ENCODE measurements around the gene ZNF17.

ZNF17 gene

DNA sequence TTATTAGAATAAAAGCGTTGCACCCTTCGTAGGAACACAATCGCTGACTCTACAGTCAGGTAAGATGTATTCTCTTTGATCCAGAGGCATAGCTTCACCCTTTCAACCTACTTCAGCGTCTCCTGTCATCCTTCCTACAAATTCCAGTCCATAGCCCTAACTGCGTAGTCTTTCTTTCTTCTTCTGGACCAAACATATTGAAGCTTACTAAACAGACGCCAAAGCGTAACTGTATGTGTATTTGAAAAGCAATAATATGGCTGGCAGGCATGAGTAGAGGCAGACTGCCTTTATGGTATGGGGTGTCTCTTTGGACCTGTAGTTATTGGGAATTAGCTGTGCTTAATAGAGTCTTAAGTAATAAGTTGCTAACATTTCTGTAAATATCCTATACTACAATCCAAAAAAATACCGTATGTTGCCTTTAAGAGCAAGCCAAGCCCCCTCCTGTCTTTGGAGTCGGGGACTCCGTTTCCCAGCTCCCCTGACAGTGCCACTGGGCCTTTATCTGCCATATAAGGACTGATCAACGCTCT is 21.7 kb upstream of the ZNF17 start:
- Histone ChIP-seq H3K36me3 (ENCODE audit: control insufficient read depth, insufficient read depth, low read length) (peaks cover 5% of the 10 kb centered on the region), H3K27me3 (ENCODE audit: control insufficient read depth, insufficient read depth, low read length) (no peaks in the 10 kb centered on the region), H3K27ac (ENCODE audit: low read depth, low read length) (peak overlapping the region; percentile 90), H3K4me3 (ENCODE audit: low read length) (peak overlapping the region; percentile 98), H3K9ac (ENCODE audit: low read length) (peak overlapping the region; percentile 16), H3K4me1 (ENCODE audit: control insufficient read depth, insufficient read depth, low read length) (no peaks in the 10 kb centered on the region)

DNA sequence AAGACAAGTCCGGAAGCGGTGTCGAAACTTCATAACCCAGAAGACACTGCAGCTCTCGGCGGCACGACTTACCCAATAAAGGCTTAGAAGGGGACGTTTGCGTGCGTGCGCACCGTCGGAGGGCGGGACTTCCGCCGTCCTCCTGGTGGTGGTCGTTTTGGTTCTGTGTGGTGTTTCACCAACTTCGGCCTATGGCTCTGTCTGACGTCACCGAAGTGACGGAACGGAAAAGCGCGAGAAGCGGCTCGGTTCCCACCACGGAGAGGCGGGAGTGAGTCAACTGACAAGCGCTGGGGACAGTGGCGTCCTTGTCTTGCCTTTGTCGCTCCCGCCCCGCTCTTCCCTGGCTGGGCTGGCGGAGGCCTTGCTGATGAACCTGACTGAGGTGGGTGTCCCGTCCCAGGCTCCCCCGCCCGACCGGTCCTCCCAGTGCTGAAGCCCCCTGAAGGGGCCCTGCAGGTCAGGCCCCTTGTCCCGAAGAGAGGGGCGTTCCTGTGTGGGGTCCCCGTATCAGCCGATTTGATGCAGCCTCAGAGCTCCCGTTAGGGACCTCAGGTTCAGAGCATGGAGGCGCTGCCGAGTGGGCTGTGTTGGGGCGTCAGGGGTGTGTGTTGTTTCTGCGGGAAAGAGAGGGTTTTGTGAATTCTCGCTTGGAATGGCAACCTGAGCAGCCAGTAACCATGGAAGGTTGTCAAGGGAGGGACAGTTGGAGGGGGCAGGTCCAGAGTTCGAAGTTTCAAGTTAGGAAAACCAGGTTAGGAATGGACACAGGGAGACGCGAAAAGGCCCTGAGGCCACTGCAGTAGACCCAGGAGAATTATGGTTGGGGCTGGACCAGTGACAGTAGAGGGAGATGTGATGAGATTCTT is 21.0 kb upstream of the ZNF17 start, which contains the start of gene ZNF548:
Gene ZNF548, plus strand, starts transcription at position 125 of the 869 bp plus-strand sequence. Its CDS starts 246 bp downstream, at position 371.
- no peaks in the 10 kb centered on the region for H3K27me3 ChIP-seq (ENCODE audit: control insufficient read depth, insufficient read depth, low read length)
- peak within 1 kb of the TSS; percentile 90 for H3K27ac ChIP-seq (ENCODE audit: low read depth, low read length)
- H3K36me3 ChIP-seq (ENCODE audit: control insufficient read depth, insufficient read depth, low read length): peaks cover 8% of the 10 kb centered on the region
- H3K4me1 ChIP-seq (ENCODE audit: control insufficient read depth, insufficient read depth, low read length): no peaks in the 10 kb centered on the region
- H3K4me3 ChIP-seq (ENCODE audit: low read length): peak within 1 kb of the TSS; percentile 98
- H3K9ac ChIP-seq (ENCODE audit: low read length): peak within 1 kb of the TSS; percentile 95

DNA sequence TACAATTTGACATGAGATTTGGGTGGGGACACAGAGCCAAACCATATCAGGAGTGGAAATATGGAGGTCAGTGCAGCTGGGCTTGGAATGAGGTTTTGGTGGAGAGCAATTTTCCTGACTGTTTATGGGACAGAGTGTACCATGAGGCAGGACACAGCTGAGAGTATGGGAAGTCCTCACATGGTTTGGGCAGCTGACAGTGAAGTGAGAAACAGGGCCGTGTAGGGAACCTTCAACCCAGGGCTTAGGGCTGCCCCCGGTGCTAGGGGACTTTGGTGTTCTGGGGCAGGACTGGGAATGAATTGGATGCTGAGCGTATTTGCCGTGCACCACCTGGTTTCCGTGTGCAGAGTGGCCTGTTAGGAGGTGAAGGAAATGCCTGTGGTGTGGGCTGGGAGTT is 15.3 kb upstream of the ZNF17 start:
- Histone ChIP-seq H3K27me3 (ENCODE audit: control insufficient read depth, insufficient read depth, low read length) (no peaks in the 10 kb centered on the region), H3K4me1 (ENCODE audit: control insufficient read depth, insufficient read depth, low read length) (no peaks in the 10 kb centered on the region), H3K27ac (ENCODE audit: low read depth, low read length) (no peak overlapping the region), H3K9ac (ENCODE audit: low read length) (no peak overlapping the region), H3K36me3 (ENCODE audit: control insufficient read depth, insufficient read depth, low read length) (peaks cover 50% of the 10 kb centered on the region), H3K4me3 (ENCODE audit: low read length) (no peak overlapping the region)

DNA sequence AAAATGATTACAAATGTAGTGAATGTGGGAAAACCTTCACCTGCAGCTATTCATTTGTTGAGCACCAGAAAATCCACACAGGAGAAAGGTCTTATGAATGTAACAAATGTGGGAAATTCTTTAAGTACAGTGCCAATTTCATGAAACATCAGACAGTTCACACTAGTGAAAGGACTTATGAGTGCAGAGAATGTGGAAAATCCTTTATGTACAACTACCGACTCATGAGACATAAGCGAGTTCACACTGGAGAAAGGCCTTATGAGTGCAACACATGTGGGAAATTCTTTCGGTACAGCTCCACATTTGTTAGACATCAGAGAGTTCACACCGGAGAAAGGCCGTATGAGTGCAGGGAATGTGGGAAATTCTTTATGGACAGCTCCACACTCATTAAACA is 12.1 kb upstream of the ZNF17 start:
- Histone ChIP-seq H3K27me3 (ENCODE audit: control insufficient read depth, insufficient read depth, low read length) (no peaks in the 10 kb centered on the region), H3K36me3 (ENCODE audit: control insufficient read depth, insufficient read depth, low read length) (peaks cover 56% of the 10 kb centered on the region), H3K4me3 (ENCODE audit: low read length) (no peak overlapping the region), H3K4me1 (ENCODE audit: control insufficient read depth, insufficient read depth, low read length) (no peaks in the 10 kb centered on the region), H3K9ac (ENCODE audit: low read length) (no peak overlapping the region), H3K27ac (ENCODE audit: low read depth, low read length) (no peak overlapping the region)

DNA sequence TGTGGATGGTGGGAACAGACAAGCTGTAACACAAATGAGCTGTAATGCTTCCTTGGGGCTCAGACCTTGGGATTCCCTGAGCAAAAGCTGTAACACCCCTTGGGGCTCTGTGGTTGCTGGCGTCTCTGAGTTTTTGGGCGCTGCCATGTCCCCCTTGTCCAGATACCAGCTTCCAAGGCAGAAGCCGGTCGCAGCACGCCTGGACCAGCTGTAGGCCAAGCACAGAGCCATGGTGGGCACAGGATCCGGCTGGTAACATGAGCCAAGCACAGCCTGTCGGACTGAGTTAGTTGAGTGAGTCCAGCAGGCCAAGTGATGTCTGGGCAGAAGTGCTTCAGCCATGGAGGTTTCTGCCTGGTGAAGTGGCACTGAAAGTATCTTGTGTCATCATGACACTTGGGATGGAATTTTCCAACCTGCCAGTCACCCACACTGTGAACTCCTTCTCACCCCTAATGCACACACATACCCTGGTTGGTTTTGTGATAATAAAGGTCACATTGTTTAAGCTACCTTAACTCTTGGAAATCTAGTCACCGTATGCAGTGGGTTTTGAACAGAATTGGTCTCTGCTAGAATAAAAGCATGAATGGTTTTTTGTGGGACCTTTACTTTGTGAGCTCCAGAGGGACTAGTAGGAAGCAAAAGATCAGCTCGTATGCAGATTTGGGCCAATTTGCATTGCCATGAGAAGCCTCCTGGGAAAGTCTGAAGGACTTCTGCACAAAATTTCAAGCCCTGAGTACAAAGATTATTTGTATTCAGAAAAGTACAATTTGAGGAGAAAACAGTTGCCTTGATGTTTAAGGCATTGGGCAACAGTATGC is 7.0 kb upstream of the ZNF17 start:
- peaks cover 14% of the 10 kb centered on the region for H3K36me3 ChIP-seq (ENCODE audit: control insufficient read depth, insufficient read depth, low read length)
- no peaks in the 10 kb centered on the region for H3K27me3 ChIP-seq (ENCODE audit: control insufficient read depth, insufficient read depth, low read length)
- no peak overlapping the region for H3K4me3 ChIP-seq (ENCODE audit: low read length)
- no peaks in the 10 kb centered on the region for H3K4me1 ChIP-seq (ENCODE audit: control insufficient read depth, insufficient read depth, low read length)
- no peak overlapping the region for H3K9ac ChIP-seq (ENCODE audit: low read length)
- no peak overlapping the region for H3K27ac ChIP-seq (ENCODE audit: low read depth, low read length)

DNA sequence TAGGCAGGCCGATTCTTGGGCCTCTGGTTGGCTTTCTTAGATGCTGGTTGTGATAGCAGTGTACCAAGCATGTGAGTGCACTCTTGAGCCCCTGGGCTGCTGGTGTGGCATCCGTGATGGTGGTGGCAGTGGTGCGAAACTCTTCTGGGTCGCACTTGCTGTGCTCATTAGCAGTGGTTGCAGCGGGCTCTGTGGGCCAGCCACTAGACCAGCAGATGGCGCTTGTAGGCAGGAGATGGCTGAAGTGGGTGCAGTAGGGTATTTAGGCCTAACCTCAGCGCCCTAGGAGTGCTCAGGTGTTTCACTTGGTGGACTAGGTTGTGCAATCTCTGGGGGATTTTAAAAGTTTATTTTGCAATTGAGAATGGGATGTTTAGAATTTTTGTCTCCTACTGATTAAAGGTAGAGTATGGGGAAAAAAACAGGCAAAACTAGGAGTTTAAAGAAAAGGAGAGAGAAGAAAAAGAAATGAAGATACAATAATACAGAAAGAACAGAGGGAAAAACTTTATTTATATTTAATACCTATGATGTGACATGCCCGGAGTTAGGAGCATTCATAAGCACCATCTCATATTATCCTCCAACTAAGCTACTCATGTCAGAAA is 4.3 kb upstream of the ZNF17 start:
- no peak overlapping the region for H3K4me3 ChIP-seq (ENCODE audit: low read length)
- H3K27ac ChIP-seq (ENCODE audit: low read depth, low read length): no peak overlapping the region
- H3K27me3 ChIP-seq (ENCODE audit: control insufficient read depth, insufficient read depth, low read length): no peaks in the 10 kb centered on the region
- H3K4me1 ChIP-seq (ENCODE audit: control insufficient read depth, insufficient read depth, low read length): peaks cover 2% of the 10 kb centered on the region
- H3K9ac ChIP-seq (ENCODE audit: low read length): no peak overlapping the region
- peaks cover 7% of the 10 kb centered on the region for H3K36me3 ChIP-seq (ENCODE audit: control insufficient read depth, insufficient read depth, low read length)

DNA sequence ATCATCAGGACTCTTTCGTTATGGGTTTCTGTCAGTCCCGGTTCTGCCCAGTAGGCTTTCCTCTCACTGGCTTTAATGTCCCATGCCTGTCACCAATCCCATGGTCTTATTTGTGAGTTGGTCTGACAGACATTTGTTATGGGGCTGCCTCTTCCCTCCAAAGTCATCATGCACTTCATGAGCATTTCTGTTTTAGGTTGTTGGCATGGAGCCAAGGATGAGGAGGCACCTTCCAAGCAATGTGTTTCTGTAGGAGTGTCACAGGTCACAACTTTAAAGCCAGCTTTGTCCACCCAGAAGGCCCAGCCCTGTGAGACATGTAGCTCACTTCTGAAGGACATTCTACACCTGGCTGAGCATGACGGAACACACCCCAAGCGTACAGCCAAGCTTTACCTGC is 8.5 kb downstream of the ZNF17 start:
- H3K36me3 ChIP-seq (ENCODE audit: control insufficient read depth, insufficient read depth, low read length): peaks cover 49% of the 10 kb centered on the region
- H3K27me3 ChIP-seq (ENCODE audit: control insufficient read depth, insufficient read depth, low read length): no peaks in the 10 kb centered on the region
- H3K4me1 ChIP-seq (ENCODE audit: control insufficient read depth, insufficient read depth, low read length): no peaks in the 10 kb centered on the region
- H3K27ac ChIP-seq (ENCODE audit: low read depth, low read length): no peak overlapping the region
- no peak overlapping the region for H3K9ac ChIP-seq (ENCODE audit: low read length)
- H3K4me3 ChIP-seq (ENCODE audit: low read length): no peak overlapping the region

DNA sequence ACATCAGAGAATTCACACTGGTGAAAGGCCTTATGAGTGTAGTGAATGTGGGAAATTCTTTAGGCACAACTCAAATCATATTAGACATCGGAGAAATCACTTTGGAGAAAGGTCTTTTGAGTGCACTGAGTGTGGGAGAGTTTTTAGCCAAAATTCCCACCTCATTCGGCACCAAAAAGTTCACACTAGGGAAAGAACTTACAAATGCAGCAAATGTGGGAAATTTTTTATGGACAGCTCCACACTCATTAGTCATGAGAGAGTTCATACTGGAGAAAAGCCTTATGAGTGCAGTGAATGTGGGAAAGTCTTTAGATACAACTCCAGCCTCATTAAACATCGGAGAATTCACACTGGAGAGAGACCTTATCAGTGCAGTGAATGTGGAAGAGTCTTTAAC is 10.1 kb downstream of the ZNF17 start:
- Histone ChIP-seq H3K27me3 (ENCODE audit: control insufficient read depth, insufficient read depth, low read length) (no peaks in the 10 kb centered on the region), H3K36me3 (ENCODE audit: control insufficient read depth, insufficient read depth, low read length) (peaks cover 38% of the 10 kb centered on the region), H3K4me1 (ENCODE audit: control insufficient read depth, insufficient read depth, low read length) (no peaks in the 10 kb centered on the region), H3K27ac (ENCODE audit: low read depth, low read length) (no peak overlapping the region), H3K4me3 (ENCODE audit: low read length) (no peak overlapping the region), H3K9ac (ENCODE audit: low read length) (no peak overlapping the region)

DNA sequence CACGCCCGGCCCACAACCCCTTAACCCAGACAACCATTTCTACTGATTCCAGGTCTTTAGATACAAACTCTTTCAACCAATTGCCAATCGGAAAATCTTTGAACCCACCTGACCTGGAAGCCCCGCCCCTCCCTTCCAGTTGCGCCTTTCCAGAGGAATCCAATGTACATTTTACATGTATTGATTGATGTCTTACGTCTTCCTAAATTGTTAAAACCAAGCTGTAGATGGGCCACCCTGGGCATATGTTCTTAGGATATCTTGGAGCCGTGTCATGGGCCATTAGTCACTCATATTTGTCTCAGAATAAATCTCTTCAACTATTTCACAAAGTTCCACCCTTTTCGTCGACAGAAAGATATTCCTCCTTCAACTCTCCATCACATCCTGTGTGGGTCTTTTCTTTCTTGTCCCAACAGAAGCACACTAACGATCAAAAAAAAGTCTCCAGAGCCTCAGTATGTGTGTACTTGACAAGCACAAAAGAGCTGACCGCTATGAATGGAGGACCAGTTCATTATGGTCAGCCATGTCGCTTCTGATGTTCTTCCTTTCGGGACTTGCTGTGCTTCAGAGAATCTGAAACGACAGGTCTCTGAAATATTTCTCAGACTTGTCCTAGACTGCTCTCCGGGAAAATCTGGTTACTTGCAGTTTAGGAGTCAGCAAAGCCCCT is 23.6 kb downstream of the ZNF17 start:
- H3K27ac ChIP-seq (ENCODE audit: low read depth, low read length): no peak overlapping the region
- peak overlapping the region; percentile 93 for H3K4me3 ChIP-seq (ENCODE audit: low read length)
- no peak overlapping the region for H3K9ac ChIP-seq (ENCODE audit: low read length)
- no peaks in the 10 kb centered on the region for H3K27me3 ChIP-seq (ENCODE audit: control insufficient read depth, insufficient read depth, low read length)
- peaks cover 9% of the 10 kb centered on the region for H3K4me1 ChIP-seq (ENCODE audit: control insufficient read depth, insufficient read depth, low read length)
- H3K36me3 ChIP-seq (ENCODE audit: control insufficient read depth, insufficient read depth, low read length): peaks cover 8% of the 10 kb centered on the region

DNA sequence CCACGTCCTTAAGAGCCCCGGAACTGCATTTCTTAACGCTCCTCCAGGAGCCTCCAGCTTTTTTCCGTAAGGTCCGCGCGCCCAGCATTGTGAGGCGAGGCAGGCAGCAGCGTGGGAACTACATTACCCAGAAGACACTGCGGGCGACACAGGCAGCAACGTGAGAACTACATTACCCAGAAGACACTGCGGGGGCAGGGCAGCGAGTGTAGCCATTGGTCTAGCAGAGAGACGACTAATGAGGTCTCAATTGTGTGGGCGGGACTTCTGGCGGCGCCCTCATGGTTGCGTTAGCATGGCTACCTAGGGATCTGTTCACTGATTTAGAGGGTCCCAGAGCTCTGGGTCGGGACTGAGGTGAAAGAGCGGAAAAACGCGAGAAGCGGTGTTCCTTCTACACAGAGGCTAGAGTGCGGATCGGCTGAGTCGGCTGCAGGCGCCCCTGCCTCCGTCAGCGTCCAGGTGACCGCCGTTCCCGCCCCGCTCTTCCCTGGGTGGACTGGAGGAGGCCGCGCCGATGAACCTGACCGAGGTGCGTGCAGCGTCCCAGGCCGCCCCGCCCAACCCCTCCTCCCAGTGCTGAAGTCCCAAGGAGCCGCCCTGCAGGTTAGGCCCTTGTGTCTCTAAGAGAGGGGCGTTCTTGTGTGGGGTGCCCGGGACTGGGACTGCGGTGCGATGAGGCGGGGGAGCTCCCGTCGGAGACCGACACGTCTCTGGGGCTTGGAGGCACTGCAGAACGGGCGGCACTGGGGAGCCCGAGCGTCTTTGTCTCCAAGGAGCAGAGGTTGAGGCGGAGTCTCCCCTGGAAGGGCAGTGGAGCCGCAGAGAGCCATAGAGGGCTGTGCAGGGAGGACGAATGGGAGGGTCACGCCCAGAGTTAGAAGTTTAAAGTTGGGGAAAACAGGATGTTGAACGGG is 24.4 kb downstream of the ZNF17 start, which contains the start of gene ZNF749:
Gene ZNF749, plus strand, starts transcription at position 264 of the 917 bp plus-strand sequence. Its CDS starts 254 bp downstream, at position 518.
- peaks cover 13% of the 10 kb centered on the region for H3K36me3 ChIP-seq (ENCODE audit: control insufficient read depth, insufficient read depth, low read length)
- H3K4me1 ChIP-seq (ENCODE audit: control insufficient read depth, insufficient read depth, low read length): peaks cover 9% of the 10 kb centered on the region
- peak within 1 kb of the TSS; percentile 67 for H3K9ac ChIP-seq (ENCODE audit: low read length)
- H3K27me3 ChIP-seq (ENCODE audit: control insufficient read depth, insufficient read depth, low read length): no peaks in the 10 kb centered on the region
- H3K27ac ChIP-seq (ENCODE audit: low read depth, low read length): peak within 1 kb of the TSS; percentile 21
- H3K4me3 ChIP-seq (ENCODE audit: low read length): peak within 1 kb of the TSS; percentile 93

DNA sequence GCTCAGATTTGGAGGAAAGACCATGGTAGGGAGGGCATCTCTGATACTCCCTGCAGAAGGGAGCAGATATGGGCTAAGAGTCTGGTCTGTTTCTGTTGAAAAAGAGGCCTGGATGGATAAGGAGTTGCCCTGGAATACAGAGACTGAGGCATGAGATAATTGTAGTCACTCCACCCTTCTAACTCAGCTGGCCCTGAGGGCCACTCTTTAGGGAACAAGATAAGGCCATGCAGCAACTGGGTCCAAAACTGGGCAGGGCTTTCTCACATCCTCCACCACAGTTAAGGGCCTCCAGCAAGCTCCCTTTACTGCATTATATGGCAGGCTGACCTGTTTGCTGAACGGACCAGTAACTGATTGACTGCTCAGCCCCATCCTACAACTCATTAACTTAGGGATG is 25.5 kb downstream of the ZNF17 start:
- H3K4me1 ChIP-seq (ENCODE audit: control insufficient read depth, insufficient read depth, low read length): peaks cover 9% of the 10 kb centered on the region
- H3K27ac ChIP-seq (ENCODE audit: low read depth, low read length): no peak overlapping the region
- no peaks in the 10 kb centered on the region for H3K27me3 ChIP-seq (ENCODE audit: control insufficient read depth, insufficient read depth, low read length)
- H3K36me3 ChIP-seq (ENCODE audit: control insufficient read depth, insufficient read depth, low read length): peaks cover 13% of the 10 kb centered on the region
- peak overlapping the region; percentile 93 for H3K4me3 ChIP-seq (ENCODE audit: low read length)
- H3K9ac ChIP-seq (ENCODE audit: low read length): no peak overlapping the region

Measured in rectal smooth muscle tissue (tissue), 1 donor.